Mesenteric fat pad (tissue), 1 donor: ENCODE data around the gene SETDB2. TPM values are rescaled to one million over a fixed set of nuclear protein-coding genes. Genes with fewer than 3 reads are reported as not detected.

Experiments used
- DNase-seq: peaks from one replicate; pipeline ENCODE4 v3.0.0-alpha.2; 2020; ENCODE audit warnings: low spot score
- total RNA-seq: library from RNA; stranded (reverse); fragmentation: NEBNext Ultra II Directional; extraction: Animal tissue kit (Norgen Biotek cat#: 25700); gene quantifications from one replicate; pipeline ENCODE4 v1.2.1, GENCODE V29; 2021
- donor health status: DM: yes; HTN: yes; CAD: no.

SETDB2 gene
- total RNA-seq, 1 donor from 2014 or later = 8.1 TPM

GRCh38 chr13:49530457-49530856 is 86.4 kb downstream of the SETDB2 start:
- no peak for DNase-seq

- no peak for DNase-seq
Observed at GRCh38 chr13:49532593-49532992, 88.5 kb downstream of the SETDB2 start.

- DNase-seq = no peak
Observed at GRCh38 chr13:49533011-49533410, 88.9 kb downstream of the SETDB2 start.

DNA sequence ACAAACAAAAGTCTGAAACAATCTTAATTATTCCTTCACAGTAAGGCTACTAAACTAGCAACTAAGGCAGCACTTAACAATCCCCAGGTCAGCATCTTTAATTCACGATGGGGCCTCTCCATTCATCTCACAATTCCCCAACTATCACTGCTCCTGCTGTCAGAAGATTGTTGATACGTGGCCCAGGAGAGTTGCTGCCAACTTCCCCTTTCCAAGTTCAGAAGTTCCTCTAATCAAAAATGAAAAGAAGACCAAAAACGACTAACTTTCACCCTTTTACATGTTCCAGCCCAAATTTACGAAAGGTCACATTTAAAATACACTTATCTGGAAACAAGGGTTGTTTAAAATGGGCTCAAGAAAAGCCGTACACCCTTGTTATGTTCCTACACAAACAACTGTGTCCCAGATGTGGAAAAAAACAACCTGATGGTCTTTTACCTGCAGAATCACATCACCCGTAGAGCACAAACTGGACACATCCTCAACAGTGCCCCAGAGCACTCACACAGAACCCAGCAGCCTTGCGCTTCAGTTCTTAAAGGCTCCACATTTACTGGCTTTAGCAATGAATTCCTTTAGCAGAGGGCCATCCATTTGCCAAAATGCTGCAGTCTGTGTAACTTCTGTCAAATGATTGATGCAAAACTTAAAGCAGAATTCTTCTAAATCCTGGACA is 89.7 kb downstream of the SETDB2 start:
- no peak for DNase-seq

DNA sequence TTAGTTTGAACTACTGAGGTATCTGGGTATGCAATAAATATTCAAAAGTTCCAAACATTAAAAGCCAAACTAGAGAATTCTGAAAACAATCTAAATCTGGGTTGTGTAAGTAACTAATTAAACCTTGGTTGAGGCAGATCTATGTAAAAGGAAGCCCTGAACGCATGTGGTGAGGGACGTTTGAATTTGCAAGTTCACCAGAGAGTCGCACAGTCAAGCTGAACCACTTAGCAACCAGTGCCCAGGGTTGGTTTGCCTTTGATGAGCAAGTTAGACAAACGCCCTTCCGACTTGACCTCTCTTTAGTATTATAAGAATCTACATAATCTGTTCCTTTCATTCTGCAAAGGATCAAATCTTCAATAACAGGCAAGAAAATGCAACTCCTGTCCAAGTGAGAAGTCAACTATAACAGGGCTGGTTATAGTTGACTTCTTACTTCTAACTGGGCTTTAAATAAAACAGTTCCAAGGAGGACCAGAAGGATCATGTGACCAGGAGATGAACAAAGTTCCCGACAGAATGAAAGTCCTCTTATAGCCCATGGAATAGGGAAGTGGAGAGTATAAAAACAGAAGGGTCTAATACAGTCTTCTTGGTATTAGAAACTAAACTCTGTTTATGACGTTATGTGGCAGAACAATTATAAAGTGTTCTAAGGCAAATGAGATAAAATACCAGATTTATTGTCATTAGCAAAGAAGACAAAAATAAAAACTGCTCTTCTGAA is 92.2 kb downstream of the SETDB2 start:
- no peak for DNase-seq

DNA sequence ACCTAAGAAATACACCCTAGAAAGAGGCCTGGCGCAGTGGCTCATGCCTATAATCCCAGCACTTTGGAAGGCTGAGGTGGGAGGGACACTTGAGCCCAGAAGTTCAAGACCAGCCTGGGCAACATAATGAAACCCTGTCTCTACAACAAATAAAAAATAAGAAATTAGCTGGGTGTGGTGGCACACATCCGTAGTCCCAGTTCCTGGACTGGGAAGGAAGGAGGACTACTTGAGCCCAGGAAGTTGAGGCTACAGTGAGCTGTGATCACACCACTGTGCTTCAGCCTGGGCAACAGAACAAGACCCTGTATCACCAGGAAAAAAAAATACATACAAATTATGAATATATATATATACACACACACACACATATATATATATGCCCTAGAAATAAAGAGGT is 94.3 kb downstream of the SETDB2 start:
- DNase-seq = no peak

DNA sequence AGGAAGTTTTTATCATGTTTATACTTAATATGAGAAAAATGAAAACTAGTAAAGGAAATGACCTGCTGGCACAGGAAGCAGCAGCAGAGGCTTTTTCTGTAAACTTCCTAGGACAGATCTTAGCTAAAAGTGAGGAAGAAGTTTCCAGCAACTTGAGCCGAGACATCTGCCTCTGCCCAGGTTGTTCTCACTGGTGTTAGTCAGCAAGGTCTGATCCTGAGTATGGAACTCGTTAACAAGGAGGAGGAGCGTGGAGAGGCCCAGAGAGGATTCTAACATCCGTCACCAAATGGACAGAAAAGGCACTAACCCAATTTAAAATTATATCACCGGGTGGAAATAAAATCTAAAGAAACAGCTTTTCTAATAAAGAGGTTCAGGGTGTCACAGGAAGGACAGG is 95.2 kb downstream of the SETDB2 start:
- no peak for DNase-seq

GRCh38 chr13:49539746-49540145 is 95.7 kb downstream of the SETDB2 start:
- DNase-seq = no peak

GRCh38 chr13:49540552-49540951 is 96.5 kb downstream of the SETDB2 start:
- DNase-seq = no peak

DNA sequence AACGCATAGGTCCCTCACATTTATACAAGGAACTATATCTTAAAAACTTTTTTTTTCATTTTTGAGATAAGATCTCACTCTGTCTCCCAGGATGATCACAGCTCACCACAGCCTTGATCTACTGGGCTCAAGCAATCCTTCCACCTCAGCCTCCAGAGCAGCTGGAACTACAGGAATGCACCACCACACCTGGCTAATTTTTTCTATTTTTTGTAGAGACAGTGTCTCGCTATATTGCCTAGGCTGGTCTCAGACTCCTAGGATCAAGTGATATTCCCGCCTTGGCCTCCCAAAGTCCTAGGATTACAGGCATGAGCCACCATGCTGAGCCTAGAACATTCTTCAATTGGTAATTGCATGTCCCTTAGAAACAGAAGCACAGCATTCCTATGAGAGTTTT is 99.6 kb downstream of the SETDB2 start:
- DNase-seq = no peak

Other genes with a start within 250 kb of the SETDB2 start
- not detected for gene MLNR, start 223.9 kb upstream of the SETDB2 start, total RNA-seq
- 12.3 TPM for gene CDADC1, start 196.3 kb upstream of the SETDB2 start, total RNA-seq
- gene CAB39L, start 210 bp upstream of the SETDB2 start, total RNA-seq = 9.3 TPM
- 52.4 TPM for gene PHF11, start 51.7 kb downstream of the SETDB2 start, total RNA-seq
- 15.6 TPM for gene RCBTB1, start 141.3 kb downstream of the SETDB2 start, total RNA-seq
- 2.6 TPM for gene ARL11, start 184.2 kb downstream of the SETDB2 start, total RNA-seq
- gene EBPL, start 247.2 kb downstream of the SETDB2 start, total RNA-seq = 25.3 TPM